ENCODE measurements around the gene TIGD7.

DNA sequence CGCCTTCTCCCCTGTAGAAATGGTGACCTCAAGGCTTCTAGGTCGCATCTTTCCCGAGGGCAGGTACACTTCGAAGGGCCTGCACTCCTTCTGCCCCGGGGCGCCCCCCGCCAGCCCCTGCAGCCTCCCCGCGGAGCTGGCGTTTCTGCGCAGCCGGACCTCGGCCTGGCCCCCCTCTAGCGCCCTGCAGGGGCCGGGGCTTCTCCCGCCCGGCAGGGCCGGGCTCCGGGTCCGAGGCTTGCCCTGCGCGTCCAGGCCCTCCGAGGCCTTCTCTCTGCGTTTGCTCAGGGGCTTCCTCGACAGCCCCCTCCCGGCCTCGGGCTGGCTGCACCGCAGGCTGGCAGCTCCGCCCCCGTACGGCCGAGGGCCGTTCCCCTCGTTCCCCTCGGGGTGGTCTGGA, 50.9 kb downstream of the TIGD7 start:
- TF ChIP-seq, protein P1, sequence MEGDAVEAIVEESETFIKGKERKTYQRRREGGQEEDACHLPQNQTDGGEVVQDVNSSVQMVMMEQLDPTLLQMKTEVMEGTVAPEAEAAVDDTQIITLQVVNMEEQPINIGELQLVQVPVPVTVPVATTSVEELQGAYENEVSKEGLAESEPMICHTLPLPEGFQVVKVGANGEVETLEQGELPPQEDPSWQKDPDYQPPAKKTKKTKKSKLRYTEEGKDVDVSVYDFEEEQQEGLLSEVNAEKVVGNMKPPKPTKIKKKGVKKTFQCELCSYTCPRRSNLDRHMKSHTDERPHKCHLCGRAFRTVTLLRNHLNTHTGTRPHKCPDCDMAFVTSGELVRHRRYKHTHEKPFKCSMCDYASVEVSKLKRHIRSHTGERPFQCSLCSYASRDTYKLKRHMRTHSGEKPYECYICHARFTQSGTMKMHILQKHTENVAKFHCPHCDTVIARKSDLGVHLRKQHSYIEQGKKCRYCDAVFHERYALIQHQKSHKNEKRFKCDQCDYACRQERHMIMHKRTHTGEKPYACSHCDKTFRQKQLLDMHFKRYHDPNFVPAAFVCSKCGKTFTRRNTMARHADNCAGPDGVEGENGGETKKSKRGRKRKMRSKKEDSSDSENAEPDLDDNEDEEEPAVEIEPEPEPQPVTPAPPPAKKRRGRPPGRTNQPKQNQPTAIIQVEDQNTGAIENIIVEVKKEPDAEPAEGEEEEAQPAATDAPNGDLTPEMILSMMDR (IDR thresholded peaks at IDR 0.05; ENCODE audit: control extremely low read depth in 1 of 3, insufficient read depth in 1 of 3, low read depth in 1 of 3, low read length in 3 of 3) = no peak
- no peak for TF ChIP-seq EZH2 (IDR thresholded peaks at IDR 0.05; ENCODE audit: low read depth, low read length, severe bottlenecking)
- TF ChIP-seq, protein P2, sequence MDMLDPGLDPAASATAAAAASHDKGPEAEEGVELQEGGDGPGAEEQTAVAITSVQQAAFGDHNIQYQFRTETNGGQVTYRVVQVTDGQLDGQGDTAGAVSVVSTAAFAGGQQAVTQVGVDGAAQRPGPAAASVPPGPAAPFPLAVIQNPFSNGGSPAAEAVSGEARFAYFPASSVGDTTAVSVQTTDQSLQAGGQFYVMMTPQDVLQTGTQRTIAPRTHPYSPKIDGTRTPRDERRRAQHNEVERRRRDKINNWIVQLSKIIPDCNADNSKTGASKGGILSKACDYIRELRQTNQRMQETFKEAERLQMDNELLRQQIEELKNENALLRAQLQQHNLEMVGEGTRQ (IDR thresholded peaks at IDR 0.05; ENCODE audit: low read length) = no peak
- TF ChIP-seq RBBP5 (IDR thresholded peaks at IDR 0.05; ENCODE audit: borderline replicate concordance, low read depth, low read length) = no peak
- no peak for TF ChIP-seq BACH1 (IDR thresholded peaks at IDR 0.05; ENCODE audit: low read length)
- TF ChIP-seq, protein P3, sequence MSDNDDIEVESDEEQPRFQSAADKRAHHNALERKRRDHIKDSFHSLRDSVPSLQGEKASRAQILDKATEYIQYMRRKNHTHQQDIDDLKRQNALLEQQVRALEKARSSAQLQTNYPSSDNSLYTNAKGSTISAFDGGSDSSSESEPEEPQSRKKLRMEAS (IDR thresholded peaks at IDR 0.05) = no peak
